K562 (cell line): ENCODE measurements around the gene PIGB. TPM values are rescaled to one million over a fixed set of nuclear protein-coding genes. Genes with fewer than 3 reads are reported as not detected.

Experiments
- CBFB ChIP-seq: sonication (generic); formaldehyde crosslinking; IDR thresholded peaks from 2 replicates; pipeline ENCODE4 v1.4.0; 2020; ENCODE audit warnings: mild to moderate bottlenecking, missing genetic modification reagents
- ETV1 ChIP-seq: fragments of 450-650 bp; conservative IDR thresholded peaks from 2 replicates; pipeline ENCODE4 v1.6.1; 2016; ENCODE audit warnings: missing genetic modification characterization, control low read depth, low read depth, missing compliant biosample characterization
- FOXA1 ChIP-seq: fragments of 450-650 bp; IDR thresholded peaks from 2 replicates; pipeline ENCODE4 v1.6.1; 2016; ENCODE audit warnings: mild to moderate bottlenecking, borderline replicate concordance
- HIVEP1 ChIP-seq: fragments of 250-450 bp; sonication (Bioruptor Pico); IDR thresholded peaks from 2 replicates; pipeline ENCODE4 v1.4.0; 2020; ENCODE audit warnings: mild to moderate bottlenecking
- HLTF ChIP-seq: fragments of 450-650 bp; IDR thresholded peaks from 2 replicates; pipeline ENCODE4 v1.6.1; 2016
- KLF10 ChIP-seq: fragments of 250-450 bp; sonication (Bioruptor Pico); IDR thresholded peaks from 2 replicates; pipeline ENCODE4 v1.6.1; 2021; ENCODE audit warnings: matching md5 sums
- MEF2D ChIP-seq: conservative IDR thresholded peaks from 2 replicates; pipeline ENCODE4 v1.6.1; 2016; ENCODE audit warnings: low read depth, missing genetic modification characterization, missing compliant biosample characterization
- MYC ChIP-seq, 2 experiments: fragments of 250-450 bp in 1 of 2; sonication (Bioruptor Pico) in 1 of 2; IDR thresholded peaks; 2 replicates each; pipeline versions ENCODE4 v1.5.1 to v1.6.1; 2012 to 2021; ENCODE audit warnings: low read depth in 2 of 2, borderline replicate concordance in 1 of 2, improper control_type of control experiment in 1 of 2, low read length in 1 of 2, mild to moderate bottlenecking in 1 of 2, moderate library complexity in 1 of 2
- NFYB ChIP-seq: IDR thresholded peaks from 2 replicates; pipeline ENCODE4 v1.6.1; 2011; ENCODE audit warnings: mild to moderate bottlenecking, moderate library complexity; ENCODE audit not compliant: insufficient read length; ENCODE audit errors: extremely low read depth
- POLR3G ChIP-seq: IDR thresholded peaks from 2 replicates; pipeline ENCODE4 v1.6.1; 2011; ENCODE audit not compliant: insufficient read length, insufficient replicate concordance; ENCODE audit errors: extremely low read depth
- PTRF ChIP-seq: fragments of 450-650 bp; IDR thresholded peaks from 2 replicates; pipeline ENCODE4 v1.6.1; 2016; ENCODE audit warnings: mild to moderate bottlenecking, missing genetic modification characterization, missing compliant biosample characterization
- PURB ChIP-seq: sonication (generic); formaldehyde crosslinking; IDR thresholded peaks from 2 replicates; pipeline ENCODE4 v1.9.0; 2021; ENCODE audit warnings: low read depth, mild to moderate bottlenecking, missing genetic modification reagents
- RBFOX2 ChIP-seq: fragments of 200-400 bp; formaldehyde crosslinking; IDR thresholded peaks from 2 replicates; pipeline ENCODE4 v1.6.1; 2017; ENCODE audit warnings: low read depth, mild to moderate bottlenecking, low read length, moderate library complexity
- SNIP1 ChIP-seq: fragments of 450-650 bp; IDR thresholded peaks from 2 replicates; pipeline ENCODE4 v1.7.1; 2017; ENCODE audit warnings: low read depth, mild to moderate bottlenecking
- ZBTB5 ChIP-seq: fragments of 450-650 bp; IDR thresholded peaks from 2 replicates; pipeline ENCODE4 v1.6.1; 2017; ENCODE audit warnings: antibody characterized with exemption
- ZNF140 ChIP-seq: fragments of 250-450 bp; sonication (Bioruptor Pico); IDR thresholded peaks from 2 replicates; pipeline ENCODE4 v1.8.0; 2021; ENCODE audit warnings: moderate library complexity, mild to moderate bottlenecking, inconsistent platforms
- ZNF41 ChIP-seq: fragments of 250-450 bp; sonication (Bioruptor Pico); conservative IDR thresholded peaks from 2 replicates; pipeline ENCODE4 v1.4.0; 2020; ENCODE audit warnings: mild to moderate bottlenecking
- polyA plus RNA-seq, 8 experiments: library from polyadenylated mRNA; depleted of rRNA in 4 of 8; stranded (reverse) in 5 of 8; unstranded in 3 of 8; fragments of >200 nt; fragmentation: Nextera tagmentation in 2 of 8; fragmentation: Illumina TruSeq in 1 of 8; extraction: Ambion mirVana in 2 of 8; extraction: Trizol in 1 of 8; gene quantifications; 2 replicates each; pipeline versions ENCODE4 v1.2.1 to v1.2.3, GENCODE V29; 2011 to 2014; ENCODE audit warnings: inconsistent platforms in 1 of 8, missing spikeins in 1 of 8
- total RNA-seq, 7 experiments: library from RNA; depleted of rRNA in 6 of 7; stranded (reverse); fragments of >200 nt in 6 of 7; fragmentation: Illumina TruSeq in 2 of 7; extraction: Trizol in 2 of 7; gene quantifications; 2 replicates each; pipeline versions ENCODE4 v1.2.1 to v1.2.3, GENCODE V29; 2011 to 2021; ENCODE audit warnings: low replicate concordance in 1 of 7
- TF ChIP-seq, protein P1 (sequence below): fragments of 250-450 bp; sonication (Bioruptor Pico); IDR thresholded peaks from 2 replicates; pipeline ENCODE4 v1.4.0; 2020; ENCODE audit warnings: mild to moderate bottlenecking, moderate library complexity
- TF ChIP-seq, protein P2 (sequence below): fragments of 450-650 bp; formaldehyde crosslinking; IDR thresholded peaks from 2 replicates; pipeline ENCODE4 v1.4.0; 2020; ENCODE audit warnings: mild to moderate bottlenecking, mixed read lengths
- TF ChIP-seq, protein P3 (sequence below): fragments of 250-450 bp; sonication (Bioruptor Pico); IDR thresholded peaks from 2 replicates; pipeline ENCODE4 v1.4.0; 2020; ENCODE audit warnings: mild to moderate bottlenecking, moderate library complexity

Gene PIGB
- total and polyA plus RNA-seq, 9 of the 15 experiments (the other 6 are each of a cell fraction or from before 2014, with no cell fraction given): 9.9 to 32.3 (median 18.2) TPM

GRCh38 chr15:55401786-55402246 is 82.8 kb downstream of the PIGB start (continued):
- TF ChIP-seq, protein P1, sequence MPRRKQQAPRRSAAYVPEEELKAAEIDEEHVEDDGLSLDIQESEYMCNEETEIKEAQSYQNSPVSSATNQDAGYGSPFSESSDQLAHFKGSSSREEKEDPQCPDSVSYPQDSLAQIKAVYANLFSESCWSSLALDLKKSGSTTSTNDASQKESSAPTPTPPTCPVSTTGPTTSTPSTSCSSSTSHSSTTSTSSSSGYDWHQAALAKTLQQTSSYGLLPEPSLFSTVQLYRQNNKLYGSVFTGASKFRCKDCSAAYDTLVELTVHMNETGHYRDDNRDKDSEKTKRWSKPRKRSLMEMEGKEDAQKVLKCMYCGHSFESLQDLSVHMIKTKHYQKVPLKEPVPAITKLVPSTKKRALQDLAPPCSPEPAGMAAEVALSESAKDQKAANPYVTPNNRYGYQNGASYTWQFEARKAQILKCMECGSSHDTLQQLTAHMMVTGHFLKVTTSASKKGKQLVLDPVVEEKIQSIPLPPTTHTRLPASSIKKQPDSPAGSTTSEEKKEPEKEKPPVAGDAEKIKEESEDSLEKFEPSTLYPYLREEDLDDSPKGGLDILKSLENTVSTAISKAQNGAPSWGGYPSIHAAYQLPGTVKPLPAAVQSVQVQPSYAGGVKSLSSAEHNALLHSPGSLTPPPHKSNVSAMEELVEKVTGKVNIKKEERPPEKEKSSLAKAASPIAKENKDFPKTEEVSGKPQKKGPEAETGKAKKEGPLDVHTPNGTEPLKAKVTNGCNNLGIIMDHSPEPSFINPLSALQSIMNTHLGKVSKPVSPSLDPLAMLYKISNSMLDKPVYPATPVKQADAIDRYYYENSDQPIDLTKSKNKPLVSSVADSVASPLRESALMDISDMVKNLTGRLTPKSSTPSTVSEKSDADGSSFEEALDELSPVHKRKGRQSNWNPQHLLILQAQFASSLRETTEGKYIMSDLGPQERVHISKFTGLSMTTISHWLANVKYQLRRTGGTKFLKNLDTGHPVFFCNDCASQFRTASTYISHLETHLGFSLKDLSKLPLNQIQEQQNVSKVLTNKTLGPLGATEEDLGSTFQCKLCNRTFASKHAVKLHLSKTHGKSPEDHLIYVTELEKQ (CRISPR knock-in tag): peak; percentile 84; the same call in 1 of the 2 replicates
- TF ChIP-seq HIVEP1 (CRISPR knock-in tag) (peak; percentile 85), CBFB (CRISPR knock-in tag) (no peak), HLTF (no peak), ZNF140 (CRISPR knock-in tag) (no peak), PTRF (tag) (peak; percentile 79), KLF10 (CRISPR knock-in tag) (no peak), MYC (IDR thresholded peaks at IDR 0.05; ENCODE audit: low read depth, low read length) (no peak), MYC (CRISPR knock-in tag; IDR thresholded peaks at IDR 0.05; ENCODE audit: borderline replicate concordance, low read depth) (0 out of 2 replicates have a peak, but pooled peaks have one; percentile 24), POLR3G (no peak), MEF2D (peak; percentile 83), ZNF41 (CRISPR knock-in tag) (peak; percentile 75; the same call in 1 of the 2 replicates), SNIP1 (no peak), PURB (CRISPR knock-in tag) (no peak), ZBTB5 (no peak), ETV1 (0 out of 2 replicates have a peak, but pooled peaks have one; percentile 28), NFYB (no peak), RBFOX2 (no peak; the same call in 1 of the 2 replicates), FOXA1 (no peak)
- TF ChIP-seq, protein P2, sequence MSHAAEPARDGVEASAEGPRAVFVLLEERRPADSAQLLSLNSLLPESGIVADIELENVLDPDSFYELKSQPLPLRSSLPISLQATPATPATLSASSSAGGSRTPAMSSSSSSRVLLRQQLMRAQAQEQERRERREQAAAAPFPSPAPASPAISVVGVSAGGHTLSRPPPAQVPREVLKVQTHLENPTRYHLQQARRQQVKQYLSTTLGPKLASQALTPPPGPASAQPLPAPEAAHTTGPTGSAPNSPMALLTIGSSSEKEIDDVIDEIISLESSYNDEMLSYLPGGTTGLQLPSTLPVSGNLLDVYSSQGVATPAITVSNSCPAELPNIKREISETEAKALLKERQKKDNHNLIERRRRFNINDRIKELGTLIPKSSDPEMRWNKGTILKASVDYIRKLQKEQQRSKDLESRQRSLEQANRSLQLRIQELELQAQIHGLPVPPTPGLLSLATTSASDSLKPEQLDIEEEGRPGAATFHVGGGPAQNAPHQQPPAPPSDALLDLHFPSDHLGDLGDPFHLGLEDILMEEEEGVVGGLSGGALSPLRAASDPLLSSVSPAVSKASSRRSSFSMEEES (CRISPR knock-in tag): no peak
- TF ChIP-seq, protein P3, sequence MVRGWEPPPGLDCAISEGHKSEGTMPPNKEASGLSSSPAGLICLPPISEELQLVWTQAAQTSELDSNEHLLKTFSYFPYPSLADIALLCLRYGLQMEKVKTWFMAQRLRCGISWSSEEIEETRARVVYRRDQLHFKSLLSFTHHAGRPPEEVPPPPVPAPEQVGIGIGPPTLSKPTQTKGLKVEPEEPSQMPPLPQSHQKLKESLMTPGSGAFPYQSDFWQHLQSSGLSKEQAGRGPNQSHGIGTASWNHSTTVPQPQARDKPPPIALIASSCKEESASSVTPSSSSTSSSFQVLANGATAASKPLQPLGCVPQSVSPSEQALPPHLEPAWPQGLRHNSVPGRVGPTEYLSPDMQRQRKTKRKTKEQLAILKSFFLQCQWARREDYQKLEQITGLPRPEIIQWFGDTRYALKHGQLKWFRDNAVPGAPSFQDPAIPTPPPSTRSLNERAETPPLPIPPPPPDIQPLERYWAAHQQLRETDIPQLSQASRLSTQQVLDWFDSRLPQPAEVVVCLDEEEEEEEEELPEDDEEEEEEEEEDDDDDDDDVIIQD (CRISPR knock-in tag): no peak
